GM19455 (cell line): ENCODE measurements around the gene MYBPC2.
A peak's percentile ranks its signal among the peaks of the same experiment; 100 is the strongest.
"Not testable (repeated sequence)": the region's sequence is repeated elsewhere in the genome, so short reads cannot be mapped to it uniquely, and the experiment has no call there.

Source experiments
- ATAC-seq: cut with Tn5 transposase; IDR thresholded peaks from one replicate; pipeline ENCODE4 v1.9.1; 2021; ENCODE audit not compliant: unreplicated experiment

The MYBPC2 gene

GRCh38 chr19:50457300-50457699 is 24.6 kb downstream of the MYBPC2 start:
- no peak for ATAC-seq

- ATAC-seq, result no peak
These were observed 25.8 kb downstream of the MYBPC2 start for GRCh38 chr19:50458396-50459066.

- ATAC-seq, result no peak
These were observed 26.4 kb downstream of the MYBPC2 start for GRCh38 chr19:50459067-50459456.

GRCh38 chr19:50459638-50460037 is 26.9 kb downstream of the MYBPC2 start:
- ATAC-seq, result no peak

- ATAC-seq, result peak; percentile 70
These were observed 27.6 kb downstream of the MYBPC2 start for GRCh38 chr19:50460161-50460765.

GRCh38 chr19:50461066-50461875 is 28.6 kb downstream of the MYBPC2 start:
- peak; percentile 44 for ATAC-seq

- no peak for ATAC-seq
These were observed 30.3 kb downstream of the MYBPC2 start for GRCh38 chr19:50462970-50463369.

GRCh38 chr19:50464348-50464747 is 31.7 kb downstream of the MYBPC2 start:
- no peak for ATAC-seq

- no peak for ATAC-seq
These were observed 32.3 kb downstream of the MYBPC2 start for GRCh38 chr19:50465000-50465399.

GRCh38 chr19:50465986-50466705 is 33.5 kb downstream of the MYBPC2 start:
- no peak for ATAC-seq

GRCh38 chr19:50466706-50467039 is 34.0 kb downstream of the MYBPC2 start:
- ATAC-seq, result no peak

- ATAC-seq, result no peak
These were observed 34.9 kb downstream of the MYBPC2 start for GRCh38 chr19:50467566-50467965.

- no peak for ATAC-seq
These were observed 36.1 kb downstream of the MYBPC2 start for GRCh38 chr19:50468818-50469217.

- ATAC-seq, result not testable (repeated sequence)
These were observed 40.6 kb downstream of the MYBPC2 start for GRCh38 chr19:50473336-50473735.

- no peak for ATAC-seq
These were observed 42.4 kb downstream of the MYBPC2 start for GRCh38 chr19:50475101-50475568.

GRCh38 chr19:50475736-50476223 is 43.1 kb downstream of the MYBPC2 start:
- no peak for ATAC-seq

GRCh38 chr19:50476224-50476906 is 43.7 kb downstream of the MYBPC2 start, which contains the start of the genes EMC10 and GARIN5A:
EMC10 (plus strand) TSS chr19:50476507; CDS start chr19:50476545, 38 bp downstream.
GARIN5A (minus strand) TSS chr19:50476848; CDS start chr19:50476388, 460 bp downstream.
- ATAC-seq, result peak; percentile 69

GRCh38 chr19:50476907-50477238 is 44.2 kb downstream of the MYBPC2 start:
- no peak for ATAC-seq

- ATAC-seq, result no peak
These were observed 45.2 kb downstream of the MYBPC2 start for GRCh38 chr19:50477751-50478515.
